ENCODE measurements around the gene REN. TPM values are rescaled to one million over a fixed set of nuclear protein-coding genes. Genes with fewer than 3 reads are reported as not detected.

The REN gene
- total and polyA plus RNA-seq, 12 donors: 0.24 to 3.6 (median 0.95) TPM; not detected in 3

GRCh38 chr1:204126956-204127355 is 39.2 kb downstream of the REN start:
- no peak overlapping the region for H3K4me3 ChIP-seq
- H3K27ac ChIP-seq: peak overlapping the region in 2 of 5 donors; percentile 59 to 69
- H3K27me3 ChIP-seq: no peaks in the 10 kb centered on the region
- no peak for TF ChIP-seq POLR2A (IDR thresholded peaks at IDR 0.05)
- no peak for TF ChIP-seq CTCF (IDR thresholded peaks at IDR 0.05)
- H3K36me3 ChIP-seq (replicated peaks in 1 of 2): peaks cover 0 to 46% of the 10 kb centered on the region in 2 donors
- peaks cover 32 to 48% of the 10 kb centered on the region in 2 donors for H3K4me1 ChIP-seq (replicated peaks in 1 of 2)
- no peak for DNase-seq
- 28 to 44% (median 35%) methylated on average over 1 to 7 of the region's 7 CpGs for WGBS, 4 donors
- H3K9me3 ChIP-seq (replicated peaks in 1 of 3): no peaks in the 10 kb centered on the region
- intact Hi-C loops (cut with DNase I): loop anchor here (5.0 kb wide), 2 partner anchors 50 to 255 kb away; no protein-coding TSS in a partner anchor

DNA sequence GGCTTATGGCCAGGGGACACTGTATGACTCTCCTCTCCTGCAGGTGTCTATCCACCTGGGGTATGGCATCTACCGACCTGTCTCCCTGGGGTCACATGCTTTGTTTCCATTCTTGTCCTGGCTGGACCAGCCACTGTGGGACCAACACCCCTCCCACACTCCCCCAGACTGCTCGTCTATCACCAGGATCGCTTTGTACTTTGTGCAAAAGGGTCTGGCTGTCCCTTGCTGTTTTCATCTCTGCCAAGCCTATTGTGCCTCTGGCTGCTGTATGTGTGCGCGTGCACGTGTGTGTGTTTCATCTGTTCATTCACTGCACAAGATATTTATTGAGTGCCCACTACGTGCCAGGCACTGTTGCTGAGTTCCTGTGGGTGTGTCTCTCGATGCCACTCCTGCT is 39.8 kb downstream of the REN start:
- no peaks in the 10 kb centered on the region for H3K27me3 ChIP-seq
- no peak for DNase-seq
- H3K27ac ChIP-seq: peak overlapping the region in 2 of 5 donors; percentile 35 to 59
- intact Hi-C loops (cut with DNase I): loop anchor here (5.0 kb wide), 2 partner anchors 49 to 254 kb away; no protein-coding TSS in a partner anchor
- peaks cover 30 to 43% of the 10 kb centered on the region in 2 donors for H3K4me1 ChIP-seq (replicated peaks in 1 of 2)
- no peaks in the 10 kb centered on the region for H3K9me3 ChIP-seq (replicated peaks in 1 of 3)
- TF ChIP-seq POLR2A (IDR thresholded peaks at IDR 0.05) (no peak), CTCF (IDR thresholded peaks at IDR 0.05) (no peak)
- WGBS, 4 donors: 70 to 78% (median 73%) methylated on average over 8 of the region's 8 CpGs
- H3K36me3 ChIP-seq (replicated peaks in 1 of 2): peaks cover 0 to 49% of the 10 kb centered on the region in 2 donors
- no peak overlapping the region for H3K4me3 ChIP-seq

GRCh38 chr1:204125759-204126351 is 40.3 kb downstream of the REN start:
- Histone ChIP-seq H3K27ac (peak overlapping the region in 2 of 5 donors; percentile 35 to 59), H3K4me1 (replicated peaks in 1 of 2) (peaks cover 25 to 38% of the 10 kb centered on the region in 2 donors), H3K36me3 (replicated peaks in 1 of 2) (peaks cover 0 to 49% of the 10 kb centered on the region in 2 donors), H3K4me3 (no peak overlapping the region), H3K9me3 (replicated peaks in 1 of 3) (no peaks in the 10 kb centered on the region), H3K27me3 (no peaks in the 10 kb centered on the region)
- 90 to 93% (median 91%) methylated on average over 12 to 18 of the region's 18 CpGs for WGBS, 4 donors
- no peak for TF ChIP-seq POLR2A (IDR thresholded peaks at IDR 0.05)
- no peak for TF ChIP-seq CTCF (IDR thresholded peaks at IDR 0.05)
- DNase-seq: no peak
- intact Hi-C loops (cut with DNase I): loop anchor here (5.0 kb wide), 2 partner anchors 49 to 254 kb away; no protein-coding TSS in a partner anchor

GRCh38 chr1:204124639-204125038 is 41.5 kb downstream of the REN start:
- TF ChIP-seq POLR2A (IDR thresholded peaks at IDR 0.05) (no peak), CTCF (IDR thresholded peaks at IDR 0.05) (no peak)
- intact Hi-C loops (cut with DNase I): loop anchor here (5.0 kb wide), 2 partner anchors 47 to 252 kb away; no protein-coding TSS in a partner anchor
- no peak overlapping the region for H3K27ac ChIP-seq
- H3K9me3 ChIP-seq (replicated peaks in 1 of 3): no peaks in the 10 kb centered on the region
- WGBS, 4 donors: 91 to 94% (median 92%) methylated on average over 20 to 22 of the region's 22 CpGs
- no peak for DNase-seq
- no peak overlapping the region for H3K4me3 ChIP-seq
- H3K36me3 ChIP-seq (replicated peaks in 1 of 2): peaks cover 0 to 49% of the 10 kb centered on the region in 2 donors
- peaks cover 14 to 26% of the 10 kb centered on the region in 2 donors for H3K4me1 ChIP-seq (replicated peaks in 1 of 2)
- H3K27me3 ChIP-seq: no peaks in the 10 kb centered on the region
